SK-N-SH treated with all-trans-retinoic acid at 6 μM for 48 hours (cell line): ENCODE measurements around the gene MYO18A.

ENCODE experiments used
- CREB5 ChIP-seq: fragments of 250-450 bp; sonication (Bioruptor Pico); IDR thresholded peaks from 2 replicates; pipeline ENCODE4 v1.5.1; 2020; ENCODE audit warnings: low read depth, mild to moderate bottlenecking, moderate library complexity
- CSDC2 ChIP-seq: fragments of 250-450 bp; sonication (Bioruptor Pico); IDR thresholded peaks from 2 replicates; pipeline ENCODE4 v1.5.0; 2020; ENCODE audit warnings: mild to moderate bottlenecking, moderate library complexity
- PATZ1 ChIP-seq: fragments of 250-450 bp; sonication (Bioruptor Pico); IDR thresholded peaks from 2 replicates; pipeline ENCODE4 v1.8.0; 2020; ENCODE audit warnings: mild to moderate bottlenecking, moderate library complexity, borderline replicate concordance
- ZNF565 ChIP-seq: fragments of 450-650 bp; formaldehyde crosslinking; conservative IDR thresholded peaks from 2 replicates; pipeline ENCODE4 v1.5.0; 2020; ENCODE audit warnings: low read depth, mild to moderate bottlenecking, moderate library complexity

- TF ChIP-seq ZNF565 (no peak), CREB5 (CRISPR knock-in tag) (no peak), PATZ1 (CRISPR knock-in tag) (no peak), CSDC2 (no peak)
These were observed 41.8 kb downstream of the MYO18A start for GRCh38 chr17:29138184-29138955.
